Lower lobe of right lung (tissue), 2 donors: ENCODE data around the gene THBS4. TPM values are rescaled to one million over a fixed set of nuclear protein-coding genes. Genes with fewer than 3 reads are reported as not detected.

ENCODE experiments used
- ATAC-seq, 2 donors: fragments of 200-7000 bp; cut with Tn5 transposase; one replicate each; pipeline ENCODE4 v1.9.1; 2020 to 2022; ENCODE audit warnings: mild to moderate bottlenecking in 2 of 2, moderate library complexity in 2 of 2
- DNase-seq: peaks from one replicate; pipeline ENCODE4 v3.0.0-alpha.2; 2020
- H3K27ac ChIP-seq: fragments of 200-600 bp; one replicate; pipeline ENCODE4 v1.8.0; 2022
- H3K27me3 ChIP-seq: fragments of 200-600 bp; one replicate; pipeline ENCODE4 v1.8.0; 2022; ENCODE audit warnings: low read depth
- H3K36me3 ChIP-seq: fragments of 200-600 bp; one replicate; pipeline ENCODE4 v1.8.0; 2022; ENCODE audit warnings: mild to moderate bottlenecking
- H3K4me1 ChIP-seq: fragments of 200-600 bp; one replicate; pipeline ENCODE4 v1.8.0; 2022
- H3K4me3 ChIP-seq: fragments of 200-600 bp; one replicate; pipeline ENCODE4 v1.8.0; 2022; ENCODE audit warnings: mild to moderate bottlenecking
- H3K9me3 ChIP-seq: fragments of 200-600 bp; one replicate; pipeline ENCODE4 v1.8.0; 2022
- CTCF ChIP-seq: fragments of 200-600 bp; IDR thresholded peaks from one replicate; pipeline ENCODE4 v1.8.0; 2022; ENCODE audit warnings: antibody characterized with exemption, mild to moderate bottlenecking
- intact Hi-C: fragments of 100-400 bp; cut with DNase I; formaldehyde crosslinking; loops from one replicate; pipeline ENCODE4 v1.11.0; 2022
- total RNA-seq: library from RNA; stranded (reverse); fragmentation: NEBNext Ultra II Directional; extraction: Animal tissue kit (Norgen Biotek cat#: 25700); gene quantifications from one replicate; pipeline ENCODE4 v1.2.1, GENCODE V29; 2021
- donor health status: DM: no; HTN: yes; CAD: no; lungs with severe emphysema.

Gene THBS4
- total RNA-seq, 1 donor from 2014 or later = 2.9 TPM

GRCh38 chr5:80070338-80071056 is 35.3 kb downstream of the THBS4 start:
- Histone ChIP-seq H3K36me3 (no peaks in the 10 kb centered on the region), H3K27me3 (no peaks in the 10 kb centered on the region), H3K4me3 (no peak overlapping the region), H3K27ac (no peak overlapping the region), H3K9me3 (no peaks in the 10 kb centered on the region), H3K4me1 (no peaks in the 10 kb centered on the region)
- no peak for TF ChIP-seq CTCF
- DNase-seq = no peak
- ATAC-seq = no peak
- intact Hi-C loops = no loop called here

- DNase-seq = no peak
- Histone ChIP-seq H3K4me3 (no peak overlapping the region), H3K9me3 (no peaks in the 10 kb centered on the region), H3K36me3 (no peaks in the 10 kb centered on the region), H3K27me3 (no peaks in the 10 kb centered on the region), H3K27ac (no peak overlapping the region), H3K4me1 (no peaks in the 10 kb centered on the region)
- intact Hi-C loops = no loop called here
- TF ChIP-seq CTCF = no peak
- no peak for ATAC-seq
These were observed 36.4 kb downstream of the THBS4 start for GRCh38 chr5:80071510-80072021.

- no peak for TF ChIP-seq CTCF
- H3K4me1 ChIP-seq = no peaks in the 10 kb centered on the region
- no peak overlapping the region for H3K27ac ChIP-seq
- H3K9me3 ChIP-seq = no peaks in the 10 kb centered on the region
- intact Hi-C loops = no loop called here
- no peak for ATAC-seq
- H3K4me3 ChIP-seq = no peak overlapping the region
- no peak for DNase-seq
- H3K27me3 ChIP-seq = no peaks in the 10 kb centered on the region
- H3K36me3 ChIP-seq = no peaks in the 10 kb centered on the region
These were observed 37.2 kb downstream of the THBS4 start for GRCh38 chr5:80072103-80073073.

GRCh38 chr5:80076131-80077050 is 41.2 kb downstream of the THBS4 start:
- no peak for ATAC-seq
- Histone ChIP-seq H3K27ac (no peak overlapping the region), H3K4me3 (no peak overlapping the region), H3K9me3 (no peaks in the 10 kb centered on the region), H3K36me3 (no peaks in the 10 kb centered on the region), H3K27me3 (no peaks in the 10 kb centered on the region), H3K4me1 (no peaks in the 10 kb centered on the region)
- DNase-seq = no peak
- no peak for TF ChIP-seq CTCF
- intact Hi-C loops = no loop called here
